Thyroid gland (tissue), 4 donors: ENCODE results near the gene INIP. TPM values are rescaled to one million over a fixed set of nuclear protein-coding genes. Genes with fewer than 3 reads are reported as not detected.
"Not testable (repeated sequence)": the region's sequence is repeated elsewhere in the genome, so short reads cannot be mapped to it uniquely, and the experiment has no call there.

Experiments
- DNase-seq, 2 donors: peaks; one replicate each; pipeline ENCODE4 v3.0.0-alpha.2; 2019
- H3K27ac ChIP-seq, 3 donors: fragments of 200-600 bp; sonication (generic); 1 replicate in 2 of 3; 2 replicates in 1 of 3; pipeline ENCODE4 v1.5.1; 2016 to 2019; ENCODE audit warnings: mild to moderate bottlenecking in 1 of 3, moderate library complexity in 1 of 3
- H3K27me3 ChIP-seq: fragments of 200-600 bp; sonication (generic); one replicate; pipeline ENCODE4 v1.5.1; 2019
- H3K36me3 ChIP-seq, 2 donors: fragments of 200-600 bp; sonication (generic); one replicate each; pipeline ENCODE4 v1.5.1; 2016 to 2019
- H3K4me1 ChIP-seq, 2 donors: fragments of 200-600 bp; sonication (generic); one replicate each; pipeline ENCODE4 v1.5.1; 2017 to 2019
- H3K4me3 ChIP-seq, 3 donors: fragments of 200-600 bp; sonication (generic); replicated peaks in 1 of 3; 1 replicate in 2 of 3; 2 replicates in 1 of 3; pipeline ENCODE4 v1.5.1; 2016; ENCODE audit warnings: mild to moderate bottlenecking in 1 of 3
- H3K9me3 ChIP-seq: fragments of 200-600 bp; sonication (generic); one replicate; pipeline ENCODE4 v1.5.1; 2017
- CTCF ChIP-seq, 6 experiments: fragments of 200-600 bp in 3 of 6; fragments of 450-650 bp in 3 of 6; sonication (generic) in 3 of 6; IDR thresholded peaks; one replicate each; pipeline ENCODE4 v1.5.1; 2016 to 2019; ENCODE audit warnings: antibody characterized with exemption in 6 of 6, mild to moderate bottlenecking in 2 of 6, inconsistent platforms in 1 of 6, moderate library complexity in 1 of 6
- POLR2A ChIP-seq, 2 donors: fragments of 450-650 bp; IDR thresholded peaks; one replicate each; pipeline ENCODE4 v1.6.1; 2017; ENCODE audit warnings: antibody characterized with exemption in 2 of 2, mild to moderate bottlenecking in 2 of 2, moderate library complexity in 1 of 2
- WGBS, 2 donors: methylation state at CpG; one replicate each; pipeline ENCODE4 v1.1.5; 2017; 5-methylcytosine and 5-hydroxymethylcytosine counted together
- intact Hi-C: fragments of 100-400 bp; cut with DNase I; formaldehyde crosslinking; loops from one replicate; pipeline ENCODE4 v1.15.1; 2023
- total RNA-seq, 4 donors: library from RNA; depleted of rRNA; stranded (reverse); fragments of >200 nt; gene quantifications; one replicate each; pipeline ENCODE4 v1.2.3, GENCODE V29; 2016

Gene INIP
- total RNA-seq, 4 donors from 2014 or later = 12.6 to 23.7 (median 18.2) TPM

- Histone ChIP-seq H3K36me3 (peaks cover 5 to 24% of the 10 kb centered on the region in 2 donors), H3K4me1 (no peaks in the 10 kb centered on the region), H3K27ac (no peak overlapping the region), H3K9me3 (no peaks in the 10 kb centered on the region), H3K27me3 (no peaks in the 10 kb centered on the region), H3K4me3 (no peak overlapping the region)
- no peak for DNase-seq
- intact Hi-C loops = no loop called here
- WGBS, 2 donors = 91 to 93% methylated on average over 6 of the region's 6 CpGs
- TF ChIP-seq CTCF (IDR thresholded peaks at IDR 0.05) = no peak
- TF ChIP-seq POLR2A (IDR thresholded peaks at IDR 0.05) = no peak
These were observed 28.7 kb downstream of the INIP start for GRCh38 chr9:112689161-112689740.

- no peak for DNase-seq
- intact Hi-C loops = no loop called here
- Histone ChIP-seq H3K36me3 (no peaks in the 10 kb centered on the region), H3K4me1 (no peaks in the 10 kb centered on the region), H3K9me3 (no peaks in the 10 kb centered on the region), H3K27ac (no peak overlapping the region), H3K4me3 (no peak overlapping the region), H3K27me3 (no peaks in the 10 kb centered on the region)
- TF ChIP-seq POLR2A (IDR thresholded peaks at IDR 0.05) = no peak
- TF ChIP-seq CTCF (IDR thresholded peaks at IDR 0.05) = no peak
- 79 to 81% methylated on average over 6 of the region's 6 CpGs for WGBS, 2 donors
These were observed 37.0 kb downstream of the INIP start for GRCh38 chr9:112680731-112681402.

- intact Hi-C loops = no loop called here
- Histone ChIP-seq H3K36me3 (no peaks in the 10 kb centered on the region), H3K9me3 (no peaks in the 10 kb centered on the region), H3K27ac (no peak overlapping the region), H3K4me1 (no peaks in the 10 kb centered on the region), H3K27me3 (no peaks in the 10 kb centered on the region), H3K4me3 (no peak overlapping the region)
- no peak for DNase-seq
- TF ChIP-seq CTCF (IDR thresholded peaks at IDR 0.05) (no peak), POLR2A (IDR thresholded peaks at IDR 0.05) (no peak)
These were observed 40.9 kb downstream of the INIP start for GRCh38 chr9:112677040-112677439.

GRCh38 chr9:112673221-112673620, 44.7 kb downstream of the INIP start:
- H3K9me3 ChIP-seq, H3K4me3 ChIP-seq, DNase-seq, intact Hi-C loops, H3K27ac ChIP-seq, H3K27me3 ChIP-seq, H3K36me3 ChIP-seq, H3K4me1 ChIP-seq: not testable (repeated sequence)
- WGBS, 2 donors = 97 to 98% methylated on average over 4 of the region's 4 CpGs

- Histone ChIP-seq H3K27ac (no peak overlapping the region), H3K36me3 (no peaks in the 10 kb centered on the region), H3K4me3 (no peak overlapping the region), H3K27me3 (no peaks in the 10 kb centered on the region), H3K4me1 (no peaks in the 10 kb centered on the region), H3K9me3 (no peaks in the 10 kb centered on the region)
- no peak for DNase-seq
- TF ChIP-seq CTCF (IDR thresholded peaks at IDR 0.05) (no peak), POLR2A (IDR thresholded peaks at IDR 0.05) (no peak)
- 72 to 81% methylated on average over 7 of the region's 7 CpGs for WGBS, 2 donors
- intact Hi-C loops = no loop called here
These were observed 46.8 kb downstream of the INIP start for GRCh38 chr9:112670991-112671625.
